Activated T-cell treated with anti-CD3 and anti-CD28 coated beads for 24 hours (primary cell): ENCODE results near the gene RPH3AL.
A peak's percentile ranks its signal among the peaks of the same experiment; 100 is the strongest.
"Not testable (repeated sequence)": the region's sequence is repeated elsewhere in the genome, so short reads cannot be mapped to it uniquely, and the experiment has no call there.

Experiments used
- DNase-seq: peaks from one replicate; pipeline ENCODE4 v3.0.0-alpha.2; 2020; ENCODE audit warnings: low read depth

RPH3AL gene

GRCh38 chr17:200586-200985, 152.0 kb downstream of the RPH3AL start:
- DNase-seq = no peak

- DNase-seq = no peak
Measured at GRCh38 chr17:199806-200545, 152.6 kb downstream of the RPH3AL start.

DNA sequence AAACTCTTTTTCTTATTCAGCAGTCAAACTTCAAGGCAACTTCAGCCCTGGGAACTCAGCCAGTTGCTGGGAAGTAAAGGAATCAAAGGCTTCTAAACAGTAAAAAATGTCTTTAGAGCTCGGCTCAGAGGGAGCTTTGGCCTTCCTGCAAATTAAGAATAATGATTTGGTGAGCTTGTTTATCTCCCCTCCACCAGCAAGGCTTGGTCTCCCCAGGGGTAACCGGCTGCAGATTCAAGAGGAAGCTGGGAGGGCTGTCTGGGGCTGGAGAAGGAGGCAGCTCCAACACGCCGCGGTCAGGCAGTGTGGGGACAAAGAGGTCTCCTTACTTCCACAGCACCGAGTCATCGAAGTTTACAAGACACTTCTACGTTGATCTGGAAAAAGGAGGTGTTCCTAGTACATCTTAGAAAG, 153.4 kb downstream of the RPH3AL start:
- no peak for DNase-seq

GRCh38 chr17:198225-198624, 154.4 kb downstream of the RPH3AL start:
- DNase-seq = not testable (repeated sequence)

- DNase-seq = no peak
Measured at GRCh38 chr17:197352-197751, 155.3 kb downstream of the RPH3AL start.

- DNase-seq = no peak
Measured at GRCh38 chr17:194828-195602, 157.6 kb downstream of the RPH3AL start.

DNA sequence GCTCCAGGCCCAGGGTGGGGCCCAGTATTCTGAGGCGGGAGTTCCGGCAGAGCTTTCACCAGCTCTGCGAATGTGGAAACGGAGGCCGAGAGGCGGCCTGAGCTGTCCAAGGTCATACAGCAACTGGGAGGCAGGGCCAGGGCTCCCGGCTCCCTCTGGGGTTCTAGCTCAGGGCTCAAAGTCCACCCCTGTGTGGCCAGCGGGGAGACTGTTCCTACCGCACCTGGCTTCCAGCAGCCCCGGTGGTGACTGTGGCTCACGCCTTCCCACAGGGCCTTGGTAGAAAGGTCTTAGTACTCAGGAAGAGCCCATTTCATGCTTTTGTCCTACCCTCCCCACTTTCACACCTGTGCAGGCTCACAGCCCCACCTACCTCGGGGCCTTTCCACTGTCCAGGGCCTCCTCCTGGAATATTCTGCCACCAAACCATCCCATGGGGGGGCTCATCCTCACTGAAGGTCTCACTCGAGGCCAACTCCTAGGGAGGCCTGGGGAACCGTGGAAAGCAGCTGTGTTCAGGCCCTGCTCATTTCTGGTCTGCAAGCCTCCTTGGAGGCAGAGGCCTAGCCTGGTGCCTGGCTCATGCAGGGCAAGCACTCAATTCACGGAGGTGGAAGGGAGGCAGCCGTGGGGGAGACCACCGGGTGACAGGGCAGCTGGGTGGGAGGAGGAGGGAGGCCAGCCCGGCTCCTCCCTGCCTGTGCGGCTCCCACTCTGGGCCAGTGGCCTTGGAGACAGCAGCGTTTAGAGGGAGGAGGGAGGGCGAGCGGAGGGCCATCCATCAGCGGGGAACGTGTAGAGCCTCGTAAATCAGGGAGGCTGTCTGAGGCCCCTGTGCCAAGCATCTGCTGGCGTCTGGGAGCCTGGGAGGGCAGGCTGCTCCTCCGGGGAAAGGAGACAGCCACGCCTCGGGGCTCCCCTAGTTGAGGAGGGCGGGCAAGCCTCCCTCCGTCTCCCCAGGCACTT, 158.5 kb downstream of the RPH3AL start:
- DNase-seq = no peak

DNA sequence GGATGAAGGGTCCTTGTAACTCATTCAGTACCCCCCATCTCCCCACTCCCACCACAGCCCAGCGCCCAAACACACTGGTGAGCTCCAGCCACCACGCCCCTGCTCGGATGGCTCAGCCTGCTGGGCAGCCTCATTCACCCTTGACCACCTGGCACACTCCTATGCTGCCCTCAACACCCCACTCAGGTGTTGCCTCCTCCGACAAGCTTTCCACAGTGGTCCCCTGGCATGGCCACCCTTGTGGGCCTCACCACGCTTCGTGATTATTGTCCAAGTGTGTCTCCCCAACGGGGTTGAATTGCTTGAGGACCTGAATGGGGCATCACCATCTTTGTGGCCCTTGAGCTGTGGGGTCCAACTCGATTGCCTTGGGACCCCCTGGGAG, 159.2 kb downstream of the RPH3AL start:
- DNase-seq = no peak

DNA sequence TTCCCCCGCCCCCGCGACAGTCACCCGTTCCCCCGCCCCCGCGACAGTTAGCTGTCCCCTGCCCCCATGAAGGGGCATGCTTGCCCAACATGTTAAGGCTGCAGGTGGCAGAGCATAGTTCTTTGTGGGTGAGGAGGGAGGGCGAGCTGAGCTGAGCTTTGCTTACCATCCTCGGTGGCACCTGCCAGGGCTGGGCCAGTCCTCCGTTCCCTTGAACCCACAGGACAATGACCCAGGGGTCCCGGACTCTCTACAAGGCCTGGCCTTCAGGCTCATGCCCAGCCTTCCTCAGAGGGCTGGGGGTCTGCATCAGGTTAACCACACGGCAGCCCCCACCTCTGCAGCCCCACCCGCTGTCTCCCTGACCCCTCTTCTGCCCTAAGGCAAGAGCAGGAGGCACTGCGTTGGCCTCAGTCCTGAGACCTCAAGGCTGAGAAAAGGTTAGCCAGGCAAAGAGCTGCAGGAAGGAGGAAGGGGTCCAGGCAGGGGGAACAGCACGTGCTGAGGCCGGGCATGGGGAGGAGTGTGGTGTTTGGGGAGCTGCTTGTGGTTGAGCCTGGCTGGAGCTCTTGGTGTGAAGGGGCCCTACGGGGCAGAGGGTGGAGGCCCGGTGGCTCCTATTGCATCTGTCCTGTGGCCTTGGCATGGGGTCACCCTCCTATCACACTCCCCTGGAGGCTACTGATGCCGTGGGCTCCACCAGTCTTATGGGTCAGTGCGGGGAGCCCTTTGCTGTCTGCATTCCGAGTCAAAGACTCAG, 159.8 kb downstream of the RPH3AL start:
- no peak for DNase-seq

DNA sequence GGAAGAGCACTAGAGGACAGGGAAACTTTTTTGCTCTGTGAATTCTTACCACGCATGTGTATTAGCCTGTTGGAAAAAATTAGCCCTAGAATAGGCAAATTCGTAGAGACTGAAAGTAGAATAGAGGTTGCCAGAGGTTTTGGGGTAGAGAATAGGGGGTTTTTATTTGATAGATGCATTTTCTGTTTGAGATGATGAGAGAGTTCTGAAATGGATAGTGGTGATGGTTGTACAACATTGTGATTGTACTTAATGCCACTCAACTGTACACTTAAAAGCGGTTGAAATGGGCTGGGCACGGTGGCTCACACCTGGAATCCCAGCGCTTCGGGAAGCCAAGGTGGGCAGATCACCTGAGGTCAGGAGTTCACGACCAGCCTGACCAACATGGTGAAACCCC, 163.2 kb downstream of the RPH3AL start:
- no peak for DNase-seq

DNA sequence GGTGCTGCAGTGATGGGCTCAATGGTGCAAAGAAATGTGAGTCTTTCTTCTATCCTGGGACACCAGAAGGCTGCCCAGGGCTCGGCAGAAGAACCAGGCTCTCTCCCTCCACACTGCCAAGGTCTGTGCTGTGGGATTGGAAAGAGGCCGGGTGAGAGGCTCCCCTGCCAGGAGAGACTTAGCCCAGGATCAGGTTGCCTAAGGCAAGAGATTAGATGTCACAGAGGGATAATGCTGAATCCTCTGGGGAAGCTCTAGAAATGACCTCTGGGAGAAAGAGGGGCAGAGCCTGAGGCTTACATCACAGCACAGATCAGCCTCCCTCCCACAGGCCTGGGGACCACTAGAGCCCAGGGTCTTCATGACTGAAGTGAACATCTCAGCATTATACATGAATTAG, 165.5 kb downstream of the RPH3AL start:
- no peak for DNase-seq

DNA sequence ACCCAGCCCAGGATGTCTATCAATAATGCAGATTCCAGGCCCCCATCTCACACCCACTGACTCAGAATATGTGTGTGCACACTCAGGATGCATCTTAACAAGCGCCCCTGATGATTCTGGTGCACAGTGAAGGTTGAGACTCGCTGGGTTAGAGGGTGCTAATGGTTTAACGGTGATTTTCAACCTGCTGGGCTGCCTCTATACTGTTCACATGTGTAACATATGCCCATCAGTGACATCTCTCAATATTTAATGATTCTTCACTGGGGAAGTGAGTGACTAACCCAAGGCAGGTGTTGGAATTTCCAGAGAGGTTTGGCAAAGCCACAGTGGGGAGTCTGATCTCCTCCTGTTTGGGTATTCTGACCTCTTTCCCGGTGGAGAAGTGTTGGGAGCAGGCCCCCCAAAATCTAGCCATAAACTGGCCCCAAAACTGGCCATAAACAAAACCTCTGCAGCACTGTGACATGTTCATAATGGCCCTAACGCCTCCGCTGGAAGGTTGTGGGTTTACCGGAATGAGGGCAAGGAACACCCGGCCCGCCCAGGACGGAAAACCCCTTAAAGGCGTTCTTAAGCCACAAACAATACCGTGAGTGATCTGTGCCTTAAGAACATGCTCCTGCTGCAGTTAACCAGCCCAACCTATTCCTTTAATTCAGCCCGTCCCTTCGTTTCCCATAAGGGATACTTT, 167.0 kb downstream of the RPH3AL start:
- peak; percentile 1 for DNase-seq

- no peak for DNase-seq
Measured at GRCh38 chr17:183021-183420, 169.6 kb downstream of the RPH3AL start.

- DNase-seq = no peak
Measured at GRCh38 chr17:182050-182751, 170.4 kb downstream of the RPH3AL start.

GRCh38 chr17:181245-182049, 171.2 kb downstream of the RPH3AL start, which contains the start of gene DOC2B:
Gene DOC2B (minus strand): TSS chr17:181650. CDS start chr17:181479, 171 bp downstream.
- DNase-seq = peak; percentile 1

- DNase-seq = no peak
Measured at GRCh38 chr17:180381-181244, 172.0 kb downstream of the RPH3AL start.

GRCh38 chr17:179781-180380, 172.7 kb downstream of the RPH3AL start:
- DNase-seq = no peak

GRCh38 chr17:179066-179432, 173.6 kb downstream of the RPH3AL start:
- DNase-seq = no peak
